Vagina (tissue), 2 donors: ENCODE measurements around the gene ESPNL.

ENCODE experiments used
- CTCF ChIP-seq, 3 experiments: fragments of 450-650 bp in 2 of 3; fragments of 200-600 bp in 1 of 3; sonication (generic) in 1 of 3; IDR thresholded peaks; one replicate each; pipeline ENCODE4 v1.5.1; 2017 to 2019; ENCODE audit warnings: antibody characterized with exemption in 3 of 3, mild to moderate bottlenecking in 2 of 3, moderate library complexity in 2 of 3
- POLR2A ChIP-seq, 2 donors: fragments of 450-650 bp; IDR thresholded peaks; one replicate each; pipeline ENCODE4 v1.6.1; 2017; ENCODE audit warnings: antibody characterized with exemption in 2 of 2, mild to moderate bottlenecking in 2 of 2, moderate library complexity in 2 of 2

DNA sequence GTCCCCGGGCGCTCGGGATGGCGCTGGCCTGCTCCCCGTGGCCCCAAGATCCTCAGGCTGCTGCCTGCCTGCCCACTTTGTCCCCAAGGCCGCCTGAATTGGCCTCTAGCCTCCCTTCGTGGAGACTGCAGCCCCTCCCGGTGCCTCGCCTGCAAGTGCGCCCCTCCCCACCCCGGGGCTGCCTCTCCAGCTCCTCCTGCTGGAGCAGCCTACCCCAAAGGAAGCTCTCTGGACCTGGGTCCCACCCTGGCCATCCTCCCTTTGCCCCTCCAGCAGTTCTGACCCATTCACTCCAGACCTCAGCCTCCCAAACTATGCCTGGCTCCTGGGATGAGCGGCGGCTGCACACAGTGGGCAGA lies 6.2 kb downstream of the ESPNL start:
- TF ChIP-seq CTCF (IDR thresholded peaks at IDR 0.05) (no peak), POLR2A (IDR thresholded peaks at IDR 0.05) (no peak)
